ENCODE results near the gene LDHA. TPM values are rescaled to one million over a fixed set of nuclear protein-coding genes. Genes with fewer than 3 reads are reported as not detected.

Gene LDHA
- total and polyA plus RNA-seq, 2 of the 13 experiments (the other 11 are each of a cell fraction or from before 2014, with no cell fraction given), result 805 to 1,547 TPM

DNA sequence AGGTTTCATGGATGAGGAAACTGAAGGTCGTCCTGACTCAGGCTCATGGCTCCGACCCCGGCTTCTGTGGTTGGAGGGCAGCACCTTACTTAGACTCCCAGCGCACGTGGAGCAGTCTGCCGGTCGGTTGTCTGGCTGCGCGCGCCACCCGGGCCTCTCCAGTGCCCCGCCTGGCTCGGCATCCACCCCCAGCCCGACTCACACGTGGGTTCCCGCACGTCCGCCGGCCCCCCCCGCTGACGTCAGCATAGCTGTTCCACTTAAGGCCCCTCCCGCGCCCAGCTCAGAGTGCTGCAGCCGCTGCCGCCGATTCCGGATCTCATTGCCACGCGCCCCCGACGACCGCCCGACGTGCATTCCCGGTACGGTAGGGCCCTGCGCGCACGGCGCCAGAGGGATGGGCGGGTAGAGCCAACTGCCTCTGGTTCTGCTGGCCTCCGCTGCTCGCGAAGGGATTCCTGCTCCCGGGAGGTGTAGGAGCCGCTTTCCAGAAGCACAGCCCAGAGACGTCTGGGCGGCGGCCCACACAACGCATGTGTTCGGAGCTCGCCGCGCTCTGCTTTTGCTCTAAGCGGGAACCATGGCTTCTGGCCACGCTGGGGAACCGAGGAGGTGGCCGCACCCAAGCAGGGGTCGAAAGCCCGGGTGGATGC is at the start of gene LDHA (continued):
- TF ChIP-seq, protein P1, sequence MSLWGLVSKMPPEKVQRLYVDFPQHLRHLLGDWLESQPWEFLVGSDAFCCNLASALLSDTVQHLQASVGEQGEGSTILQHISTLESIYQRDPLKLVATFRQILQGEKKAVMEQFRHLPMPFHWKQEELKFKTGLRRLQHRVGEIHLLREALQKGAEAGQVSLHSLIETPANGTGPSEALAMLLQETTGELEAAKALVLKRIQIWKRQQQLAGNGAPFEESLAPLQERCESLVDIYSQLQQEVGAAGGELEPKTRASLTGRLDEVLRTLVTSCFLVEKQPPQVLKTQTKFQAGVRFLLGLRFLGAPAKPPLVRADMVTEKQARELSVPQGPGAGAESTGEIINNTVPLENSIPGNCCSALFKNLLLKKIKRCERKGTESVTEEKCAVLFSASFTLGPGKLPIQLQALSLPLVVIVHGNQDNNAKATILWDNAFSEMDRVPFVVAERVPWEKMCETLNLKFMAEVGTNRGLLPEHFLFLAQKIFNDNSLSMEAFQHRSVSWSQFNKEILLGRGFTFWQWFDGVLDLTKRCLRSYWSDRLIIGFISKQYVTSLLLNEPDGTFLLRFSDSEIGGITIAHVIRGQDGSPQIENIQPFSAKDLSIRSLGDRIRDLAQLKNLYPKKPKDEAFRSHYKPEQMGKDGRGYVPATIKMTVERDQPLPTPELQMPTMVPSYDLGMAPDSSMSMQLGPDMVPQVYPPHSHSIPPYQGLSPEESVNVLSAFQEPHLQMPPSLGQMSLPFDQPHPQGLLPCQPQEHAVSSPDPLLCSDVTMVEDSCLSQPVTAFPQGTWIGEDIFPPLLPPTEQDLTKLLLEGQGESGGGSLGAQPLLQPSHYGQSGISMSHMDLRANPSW (CRISPR knock-in tag; IDR thresholded peaks at IDR 0.05; ENCODE audit: borderline replicate concordance), result peak; percentile 85
- TF ChIP-seq ZFP41 (CRISPR knock-in tag; IDR thresholded peaks at IDR 0.05; ENCODE audit: borderline replicate concordance) (peak; percentile 82; the same call in 1 of the 2 replicates), ZBTB3 (CRISPR knock-in tag; IDR thresholded peaks at IDR 0.05; ENCODE audit: borderline replicate concordance, low read depth) (peak; percentile 85), KAT7 (CRISPR knock-in tag; IDR thresholded peaks at IDR 0.05; ENCODE audit: borderline replicate concordance) (peak; percentile 98; the same call in 1 of the 2 replicates), TRIM24 (CRISPR knock-in tag; IDR thresholded peaks at IDR 0.05) (no peak; the same call in 1 of the 2 replicates), PCBP1 (IDR thresholded peaks at IDR 0.05; ENCODE audit: borderline replicate concordance, low read depth, low read length) (0 out of 2 replicates have a peak, but pooled peaks have one; percentile 65), JDP2 (CRISPR knock-in tag; IDR thresholded peaks at IDR 0.05; ENCODE audit: borderline replicate concordance) (0 out of 2 replicates have a peak, but pooled peaks have one; percentile 22), RARG (CRISPR knock-in tag; IDR thresholded peaks at IDR 0.05; ENCODE audit: low read depth) (no peak), PITX1 (CRISPR knock-in tag; IDR thresholded peaks at IDR 0.05) (peak; percentile 92), ZNF337 (CRISPR knock-in tag; IDR thresholded peaks at IDR 0.05; ENCODE audit: borderline replicate concordance, low read depth) (peak; percentile 87; the same call in 1 of the 2 replicates), JUND (CRISPR knock-in tag; IDR thresholded peaks at IDR 0.05) (peak; percentile 82), THAP11 (CRISPR knock-in tag; IDR thresholded peaks at IDR 0.05) (peak; percentile 78; the same call in 1 of the 2 replicates), ZFY (CRISPR knock-in tag; IDR thresholded peaks at IDR 0.05) (peak; percentile 85), RFX1 (IDR thresholded peaks at IDR 0.05) (no peak)
- TF ChIP-seq, protein P2, sequence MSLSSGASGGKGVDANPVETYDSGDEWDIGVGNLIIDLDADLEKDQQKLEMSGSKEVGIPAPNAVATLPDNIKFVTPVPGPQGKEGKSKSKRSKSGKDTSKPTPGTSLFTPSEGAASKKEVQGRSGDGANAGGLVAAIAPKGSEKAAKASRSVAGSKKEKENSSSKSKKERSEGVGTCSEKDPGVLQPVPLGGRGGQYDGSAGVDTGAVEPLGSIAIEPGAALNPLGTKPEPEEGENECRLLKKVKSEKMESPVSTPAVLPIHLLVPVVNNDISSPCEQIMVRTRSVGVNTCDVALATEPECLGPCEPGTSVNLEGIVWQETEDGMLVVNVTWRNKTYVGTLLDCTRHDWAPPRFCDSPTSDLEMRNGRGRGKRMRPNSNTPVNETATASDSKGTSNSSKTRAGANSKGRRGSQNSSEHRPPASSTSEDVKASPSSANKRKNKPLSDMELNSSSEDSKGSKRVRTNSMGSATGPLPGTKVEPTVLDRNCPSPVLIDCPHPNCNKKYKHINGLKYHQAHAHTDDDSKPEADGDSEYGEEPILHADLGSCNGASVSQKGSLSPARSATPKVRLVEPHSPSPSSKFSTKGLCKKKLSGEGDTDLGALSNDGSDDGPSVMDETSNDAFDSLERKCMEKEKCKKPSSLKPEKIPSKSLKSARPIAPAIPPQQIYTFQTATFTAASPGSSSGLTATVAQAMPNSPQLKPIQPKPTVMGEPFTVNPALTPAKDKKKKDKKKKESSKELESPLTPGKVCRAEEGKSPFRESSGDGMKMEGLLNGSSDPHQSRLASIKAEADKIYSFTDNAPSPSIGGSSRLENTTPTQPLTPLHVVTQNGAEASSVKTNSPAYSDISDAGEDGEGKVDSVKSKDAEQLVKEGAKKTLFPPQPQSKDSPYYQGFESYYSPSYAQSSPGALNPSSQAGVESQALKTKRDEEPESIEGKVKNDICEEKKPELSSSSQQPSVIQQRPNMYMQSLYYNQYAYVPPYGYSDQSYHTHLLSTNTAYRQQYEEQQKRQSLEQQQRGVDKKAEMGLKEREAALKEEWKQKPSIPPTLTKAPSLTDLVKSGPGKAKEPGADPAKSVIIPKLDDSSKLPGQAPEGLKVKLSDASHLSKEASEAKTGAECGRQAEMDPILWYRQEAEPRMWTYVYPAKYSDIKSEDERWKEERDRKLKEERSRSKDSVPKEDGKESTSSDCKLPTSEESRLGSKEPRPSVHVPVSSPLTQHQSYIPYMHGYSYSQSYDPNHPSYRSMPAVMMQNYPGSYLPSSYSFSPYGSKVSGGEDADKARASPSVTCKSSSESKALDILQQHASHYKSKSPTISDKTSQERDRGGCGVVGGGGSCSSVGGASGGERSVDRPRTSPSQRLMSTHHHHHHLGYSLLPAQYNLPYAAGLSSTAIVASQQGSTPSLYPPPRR (CRISPR knock-in tag; IDR thresholded peaks at IDR 0.05; ENCODE audit: borderline replicate concordance), result peak; percentile 75
- TF ChIP-seq, protein P3, sequence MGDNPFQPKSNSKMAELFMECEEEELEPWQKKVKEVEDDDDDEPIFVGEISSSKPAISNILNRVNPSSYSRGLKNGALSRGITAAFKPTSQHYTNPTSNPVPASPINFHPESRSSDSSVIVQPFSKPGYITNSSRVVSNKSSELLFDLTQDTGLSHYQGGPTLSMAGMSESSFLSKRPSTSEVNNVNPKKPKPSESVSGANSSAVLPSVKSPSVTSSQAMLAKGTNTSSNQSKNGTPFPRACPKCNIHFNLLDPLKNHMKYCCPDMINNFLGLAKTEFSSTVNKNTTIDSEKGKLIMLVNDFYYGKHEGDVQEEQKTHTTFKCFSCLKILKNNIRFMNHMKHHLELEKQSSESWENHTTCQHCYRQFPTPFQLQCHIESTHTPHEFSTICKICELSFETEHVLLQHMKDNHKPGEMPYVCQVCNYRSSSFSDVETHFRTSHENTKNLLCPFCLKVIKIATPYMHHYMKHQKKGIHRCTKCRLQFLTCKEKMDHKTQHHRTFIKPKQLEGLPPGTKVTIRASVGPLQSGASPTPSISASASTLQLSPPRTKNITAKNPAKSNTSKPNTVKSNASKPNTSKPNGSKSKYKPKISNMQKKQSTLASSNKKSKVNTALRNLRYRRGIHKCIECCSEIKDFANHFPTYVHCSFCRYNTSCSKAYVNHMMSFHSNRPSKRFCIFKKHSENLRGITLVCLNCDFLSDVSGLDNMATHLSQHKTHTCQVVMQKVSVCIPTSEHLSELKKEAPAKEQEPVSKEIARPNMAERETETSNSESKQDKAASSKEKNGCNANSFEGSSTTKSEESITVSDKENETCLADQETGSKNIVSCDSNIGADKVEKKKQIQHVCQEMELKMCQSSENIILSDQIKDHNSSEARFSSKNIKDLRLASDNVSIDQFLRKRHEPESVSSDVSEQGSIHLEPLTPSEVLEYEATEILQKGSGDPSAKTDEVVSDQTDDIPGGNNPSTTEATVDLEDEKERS (CRISPR knock-in tag; IDR thresholded peaks at IDR 0.05), result peak; percentile 86; the same call in 1 of the 2 replicates
